GM23248 (cell line): Measurements from ENCODE around the gene STAC.

Source experiments
- EZH2 ChIP-seq: fragments of 200-600 bp; sonication (generic); IDR thresholded peaks from 2 replicates; pipeline ENCODE4 v1.6.1; 2018; ENCODE audit warnings: antibody characterized with exemption, mild to moderate bottlenecking; ENCODE audit not compliant: insufficient read depth, poor library complexity, severe bottlenecking
- EZH2phosphoT487 ChIP-seq: fragments of 200-600 bp; sonication (generic); IDR thresholded peaks from 2 replicates; pipeline ENCODE4 v1.6.1; 2018; ENCODE audit warnings: antibody characterized with exemption, moderate library complexity, mild to moderate bottlenecking, low read depth; ENCODE audit not compliant: insufficient read depth

GRCh38 chr3:36397841-36398240 lies 17.5 kb downstream of the STAC start:
- TF ChIP-seq EZH2 = no peak
- no peak for TF ChIP-seq EZH2phosphoT487
